Measurements from ENCODE around the gene SERPINB1.

The SERPINB1 gene

GRCh38 chr6:2829253-2829652 is 12.4 kb downstream of the SERPINB1 start:
- Histone ChIP-seq H3F3A (ENCODE audit: insufficient read depth) (peaks cover 21% of the 10 kb centered on the region; the same call in 1 of the 2 replicates), H3K36me3 (ENCODE audit: low read length) (peaks cover 14% of the 10 kb centered on the region), H3K9ac (ENCODE audit: low read length) (no peak overlapping the region), H2AFZ (ENCODE audit: low read depth, low read length, severe bottlenecking) (no peak overlapping the region), H3K4me3 (ENCODE audit: insufficient read depth, low read length, poor library complexity, severe bottlenecking) (no peak overlapping the region), H3K9me3 (ENCODE audit: insufficient read depth, low read length) (no peaks in the 10 kb centered on the region), H3K27me3 (ENCODE audit: low read length) (no peaks in the 10 kb centered on the region), H3K79me2 (ENCODE audit: insufficient read depth, low read length) (no peaks in the 10 kb centered on the region), H3K4me2 (ENCODE audit: low read depth, low read length, poor library complexity, severe bottlenecking) (no peak overlapping the region), H3K9me2 (replicated peaks; ENCODE audit: insufficient read depth, low read length) (no peaks in the 10 kb centered on the region), H4K20me1 (ENCODE audit: low read depth, low read length) (peaks cover 3% of the 10 kb centered on the region; the same call in 1 of the 2 replicates), H3K27ac (ENCODE audit: low read depth, low read length) (no peak overlapping the region)
- TF ChIP-seq CTCF (IDR thresholded peaks at IDR 0.05; ENCODE audit: insufficient read depth, low read length, poor library complexity, severe bottlenecking): no peak
- TF ChIP-seq EZH2phosphoT487 (conservative IDR thresholded peaks at IDR 0.05; ENCODE audit: low read length): no peak

GRCh38 chr6:2828629-2829028 is 13.0 kb downstream of the SERPINB1 start:
- Histone ChIP-seq H4K20me1 (ENCODE audit: low read depth, low read length) (peaks cover 3% of the 10 kb centered on the region; the same call in 1 of the 2 replicates), H3K27ac (ENCODE audit: low read depth, low read length) (no peak overlapping the region), H3K27me3 (ENCODE audit: low read length) (no peaks in the 10 kb centered on the region), H3K4me3 (ENCODE audit: insufficient read depth, low read length, poor library complexity, severe bottlenecking) (no peak overlapping the region), H3K9me2 (replicated peaks; ENCODE audit: insufficient read depth, low read length) (no peaks in the 10 kb centered on the region), H3K4me2 (ENCODE audit: low read depth, low read length, poor library complexity, severe bottlenecking) (no peak overlapping the region), H3K79me2 (ENCODE audit: insufficient read depth, low read length) (no peaks in the 10 kb centered on the region), H3K9ac (ENCODE audit: low read length) (no peak overlapping the region), H3K9me3 (ENCODE audit: insufficient read depth, low read length) (no peaks in the 10 kb centered on the region), H3F3A (ENCODE audit: insufficient read depth) (peaks cover 21% of the 10 kb centered on the region; the same call in 1 of the 2 replicates), H3K36me3 (ENCODE audit: low read length) (peaks cover 9% of the 10 kb centered on the region), H2AFZ (ENCODE audit: low read depth, low read length, severe bottlenecking) (no peak overlapping the region)
- no peak for TF ChIP-seq CTCF (IDR thresholded peaks at IDR 0.05; ENCODE audit: insufficient read depth, low read length, poor library complexity, severe bottlenecking)
- TF ChIP-seq EZH2phosphoT487 (conservative IDR thresholded peaks at IDR 0.05; ENCODE audit: low read length): no peak

GRCh38 chr6:2827142-2827541 is 14.5 kb downstream of the SERPINB1 start:
- H3K9me3 ChIP-seq (ENCODE audit: insufficient read depth, low read length): no peaks in the 10 kb centered on the region
- no peaks in the 10 kb centered on the region for H3K9me2 ChIP-seq (replicated peaks; ENCODE audit: insufficient read depth, low read length)
- no peak overlapping the region for H3K4me2 ChIP-seq (ENCODE audit: low read depth, low read length, poor library complexity, severe bottlenecking)
- no peaks in the 10 kb centered on the region for H3K27me3 ChIP-seq (ENCODE audit: low read length)
- H4K20me1 ChIP-seq (ENCODE audit: low read depth, low read length): peaks cover 3% of the 10 kb centered on the region; the same call in 1 of the 2 replicates
- TF ChIP-seq EZH2phosphoT487 (conservative IDR thresholded peaks at IDR 0.05; ENCODE audit: low read length) (no peak), CTCF (IDR thresholded peaks at IDR 0.05; ENCODE audit: insufficient read depth, low read length, poor library complexity, severe bottlenecking) (no peak)
- no peak overlapping the region for H2AFZ ChIP-seq (ENCODE audit: low read depth, low read length, severe bottlenecking)
- no peak overlapping the region for H3K4me3 ChIP-seq (ENCODE audit: insufficient read depth, low read length, poor library complexity, severe bottlenecking)
- peaks cover 21% of the 10 kb centered on the region; the same call in 1 of the 2 replicates for H3F3A ChIP-seq (ENCODE audit: insufficient read depth)
- H3K9ac ChIP-seq (ENCODE audit: low read length): no peak overlapping the region
- no peak overlapping the region for H3K27ac ChIP-seq (ENCODE audit: low read depth, low read length)
- no peaks in the 10 kb centered on the region for H3K79me2 ChIP-seq (ENCODE audit: insufficient read depth, low read length)
- H3K36me3 ChIP-seq (ENCODE audit: low read length): no peaks in the 10 kb centered on the region

Measured in SU-DHL-6 (cell line).